ENCODE measurements around the gene BTBD6.

BTBD6 gene

DNA sequence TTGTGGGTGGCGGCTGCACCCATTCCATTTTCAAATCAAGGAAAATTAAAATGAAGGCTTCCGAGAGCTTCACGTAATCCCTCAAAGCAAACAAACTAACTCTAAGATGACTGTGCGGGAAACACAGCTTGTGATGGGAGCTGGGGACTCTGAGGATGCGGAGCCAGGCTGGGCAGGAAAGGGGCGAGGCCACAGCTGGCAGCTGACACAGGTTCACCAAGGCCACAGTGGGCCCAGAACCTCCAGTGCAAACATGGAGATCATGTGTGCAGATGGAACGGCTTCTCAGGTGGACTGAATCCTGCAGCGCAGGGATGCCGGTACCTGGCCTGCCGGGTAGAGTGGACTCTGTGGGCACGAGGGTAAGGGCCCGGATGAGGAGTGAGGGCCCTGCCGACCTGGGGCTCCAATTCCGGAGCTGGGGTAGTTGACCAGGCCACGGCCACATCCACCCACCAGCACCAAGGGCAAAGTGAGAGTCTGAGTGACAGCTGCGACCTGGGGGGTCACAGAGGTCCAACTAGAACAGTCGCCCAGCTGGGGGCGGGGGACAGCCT is 19.2 kb upstream of the BTBD6 start:
- DNase-seq (ENCODE audit: low read depth): no peak

GRCh38 chr14:105240811-105241576 is 7.3 kb upstream of the BTBD6 start:
- no peak for DNase-seq (ENCODE audit: low read depth)

GRCh38 chr14:105241641-105242040 is 6.7 kb upstream of the BTBD6 start:
- DNase-seq (ENCODE audit: low read depth): no peak

GRCh38 chr14:105244334-105244733 is 4.0 kb upstream of the BTBD6 start:
- no peak for DNase-seq (ENCODE audit: low read depth)

GRCh38 chr14:105247026-105247425 is 1.3 kb upstream of the BTBD6 start:
- no peak for DNase-seq (ENCODE audit: low read depth)

GRCh38 chr14:105247715-105248367 is 492 bp upstream of the BTBD6 start:
- DNase-seq (ENCODE audit: low read depth): no peak

DNA sequence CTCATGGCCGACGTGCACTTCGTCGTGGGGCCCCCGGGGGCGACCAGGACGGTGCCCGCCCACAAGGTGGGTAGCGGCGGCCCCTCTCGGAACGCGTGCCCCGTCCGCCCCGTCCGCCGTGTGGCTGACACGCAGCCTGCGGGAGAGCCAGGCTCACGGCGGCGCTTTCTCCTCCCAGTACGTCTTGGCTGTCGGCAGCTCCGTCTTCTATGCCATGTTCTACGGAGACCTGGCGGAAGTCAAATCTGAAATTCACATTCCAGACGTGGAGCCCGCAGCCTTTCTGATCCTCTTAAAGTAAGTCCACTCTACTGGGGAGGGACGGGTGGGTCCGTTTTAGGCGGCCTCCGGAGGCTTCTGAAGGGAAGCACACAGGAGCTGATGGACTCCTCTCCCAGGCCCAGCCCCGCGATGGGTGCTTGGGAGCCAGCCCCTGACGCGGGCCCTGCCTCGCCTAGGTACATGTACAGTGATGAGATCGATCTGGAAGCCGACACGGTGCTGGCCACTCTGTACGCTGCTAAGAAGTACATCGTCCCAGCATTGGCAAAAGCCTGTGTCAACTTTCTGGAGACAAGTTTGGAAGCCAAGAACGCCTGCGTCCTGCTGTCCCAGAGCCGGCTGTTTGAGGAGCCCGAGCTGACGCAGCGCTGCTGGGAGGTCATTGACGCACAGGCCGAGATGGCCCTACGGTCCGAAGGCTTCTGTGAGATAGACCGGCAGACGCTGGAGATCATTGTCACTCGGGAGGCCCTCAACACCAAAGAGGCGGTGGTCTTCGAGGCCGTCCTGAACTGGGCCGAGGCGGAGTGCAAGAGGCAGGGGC is 1.1 kb downstream of the BTBD6 start:
- DNase-seq (ENCODE audit: low read depth): no peak

DNA sequence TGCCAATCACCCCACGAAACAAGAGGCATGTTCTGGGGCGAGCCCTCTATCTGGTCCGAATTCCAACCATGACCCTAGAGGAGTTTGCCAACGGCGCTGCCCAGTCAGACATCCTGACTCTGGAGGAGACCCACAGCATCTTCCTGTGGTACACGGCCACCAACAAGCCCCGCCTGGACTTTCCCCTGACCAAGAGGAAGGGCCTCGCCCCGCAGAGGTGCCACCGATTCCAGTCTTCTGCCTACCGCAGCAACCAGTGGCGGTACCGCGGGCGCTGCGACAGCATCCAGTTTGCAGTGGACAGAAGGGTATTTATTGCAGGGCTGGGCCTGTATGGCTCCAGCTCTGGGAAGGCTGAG is 1.7 kb downstream of the BTBD6 start:
- DNase-seq (ENCODE audit: low read depth): no peak

- DNase-seq (ENCODE audit: low read depth): no peak
These were observed 2.7 kb downstream of the BTBD6 start for GRCh38 chr14:105250986-105251385.

DNA sequence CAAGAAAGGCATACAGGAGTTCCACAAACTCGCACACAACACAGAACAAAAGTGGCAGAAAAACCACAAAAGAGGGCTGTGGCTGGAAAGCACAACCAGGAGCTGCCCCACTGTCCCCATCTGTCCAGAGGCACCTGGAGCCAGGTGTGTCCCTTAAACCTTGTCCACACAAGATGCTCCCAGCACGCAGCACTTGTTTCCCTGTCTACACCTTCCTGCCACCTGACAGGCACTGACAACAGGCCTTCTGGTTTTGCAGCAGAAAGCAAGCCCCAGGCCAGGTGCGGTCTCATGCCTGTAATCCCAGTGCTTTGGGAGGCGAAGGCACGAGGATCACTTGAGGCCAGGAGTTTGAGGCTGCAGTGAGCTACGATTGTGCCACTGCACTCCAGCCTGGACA is 3.6 kb downstream of the BTBD6 start:
- DNase-seq (ENCODE audit: low read depth): no peak

GRCh38 chr14:105252552-105253328 is 4.4 kb downstream of the BTBD6 start:
- no peak for DNase-seq (ENCODE audit: low read depth)

DNA sequence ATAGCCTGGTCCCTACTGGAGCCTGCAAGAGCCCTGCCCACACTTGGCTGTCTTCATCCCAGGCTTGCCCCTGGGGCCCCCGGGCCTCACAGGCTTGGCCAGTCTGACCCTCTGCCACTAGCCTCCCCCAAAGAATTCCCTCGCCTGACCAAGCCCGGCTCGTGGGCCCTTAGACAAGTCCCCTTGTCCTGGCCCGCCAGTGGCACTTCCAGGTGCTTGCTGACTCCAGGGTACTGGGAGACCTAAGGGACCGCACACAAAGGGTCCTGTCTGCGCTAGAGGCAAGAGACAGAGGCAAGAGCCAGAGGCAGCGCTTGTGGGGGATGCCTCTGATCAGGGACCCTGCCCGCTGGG is 5.0 kb downstream of the BTBD6 start:
- no peak for DNase-seq (ENCODE audit: low read depth)

- no peak for DNase-seq (ENCODE audit: low read depth)
These were observed 6.7 kb downstream of the BTBD6 start for GRCh38 chr14:105255021-105255507.

DNA sequence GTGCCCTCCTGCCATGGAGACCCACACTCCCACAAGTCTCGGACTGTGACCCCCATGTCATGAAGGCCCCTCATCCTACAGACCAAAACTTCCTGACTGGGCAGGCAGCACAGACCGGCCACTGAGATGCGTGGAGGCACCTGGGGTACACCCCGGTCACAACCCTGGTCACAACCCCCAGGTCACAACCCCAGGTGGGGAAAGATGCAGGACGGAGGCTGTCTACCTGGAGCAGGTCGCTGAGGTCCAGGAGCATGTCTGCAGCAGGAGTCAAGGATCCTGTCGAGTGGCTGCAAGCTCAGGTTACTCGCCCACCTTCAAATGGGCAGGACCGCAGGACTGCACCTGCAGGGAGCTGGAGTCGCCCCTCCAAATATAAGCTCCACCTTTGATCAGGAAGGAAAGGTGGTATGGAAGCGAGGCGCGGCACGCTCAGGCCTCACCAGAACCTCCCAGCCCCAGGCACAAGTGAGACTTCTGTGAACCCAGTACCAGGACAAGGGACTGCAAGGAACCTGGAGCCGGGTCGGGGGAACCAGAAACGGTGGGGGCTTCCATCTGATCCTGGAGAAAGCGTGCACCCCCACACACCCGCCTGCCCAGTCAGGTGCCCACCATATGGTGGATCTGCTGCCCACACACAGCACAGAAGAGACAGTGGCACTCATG is 8.1 kb downstream of the BTBD6 start:
- DNase-seq (ENCODE audit: low read depth): no peak

DNA sequence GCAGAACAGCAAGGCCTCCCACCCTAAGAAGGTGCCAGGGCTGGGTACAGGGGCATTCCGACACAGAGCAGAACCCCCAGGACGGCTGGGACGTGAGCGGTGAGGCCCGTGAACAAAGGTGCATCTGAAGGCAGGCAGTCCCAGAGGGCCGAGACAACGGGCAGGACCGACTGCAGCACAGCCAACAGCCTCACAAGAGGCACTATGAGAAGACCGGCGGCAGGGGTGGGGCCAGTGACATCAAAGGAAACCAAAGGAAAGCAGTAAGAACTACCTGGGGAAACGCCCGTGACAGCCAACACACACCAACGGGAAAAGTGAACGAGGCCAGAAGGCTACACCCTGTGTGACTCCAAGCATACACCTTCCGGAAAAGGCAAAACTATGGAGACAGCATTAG is 9.1 kb downstream of the BTBD6 start:
- DNase-seq (ENCODE audit: low read depth): no peak

GRCh38 chr14:105258846-105259245 is 10.5 kb downstream of the BTBD6 start:
- DNase-seq (ENCODE audit: low read depth): no peak

GRCh38 chr14:105260959-105261358 is 12.6 kb downstream of the BTBD6 start:
- no peak for DNase-seq (ENCODE audit: low read depth)

- no peak for DNase-seq (ENCODE audit: low read depth)
These were observed 13.4 kb downstream of the BTBD6 start for GRCh38 chr14:105261781-105262180.

- no peak for DNase-seq (ENCODE audit: low read depth)
These were observed 19.7 kb downstream of the BTBD6 start for GRCh38 chr14:105267820-105268548.

DNA sequence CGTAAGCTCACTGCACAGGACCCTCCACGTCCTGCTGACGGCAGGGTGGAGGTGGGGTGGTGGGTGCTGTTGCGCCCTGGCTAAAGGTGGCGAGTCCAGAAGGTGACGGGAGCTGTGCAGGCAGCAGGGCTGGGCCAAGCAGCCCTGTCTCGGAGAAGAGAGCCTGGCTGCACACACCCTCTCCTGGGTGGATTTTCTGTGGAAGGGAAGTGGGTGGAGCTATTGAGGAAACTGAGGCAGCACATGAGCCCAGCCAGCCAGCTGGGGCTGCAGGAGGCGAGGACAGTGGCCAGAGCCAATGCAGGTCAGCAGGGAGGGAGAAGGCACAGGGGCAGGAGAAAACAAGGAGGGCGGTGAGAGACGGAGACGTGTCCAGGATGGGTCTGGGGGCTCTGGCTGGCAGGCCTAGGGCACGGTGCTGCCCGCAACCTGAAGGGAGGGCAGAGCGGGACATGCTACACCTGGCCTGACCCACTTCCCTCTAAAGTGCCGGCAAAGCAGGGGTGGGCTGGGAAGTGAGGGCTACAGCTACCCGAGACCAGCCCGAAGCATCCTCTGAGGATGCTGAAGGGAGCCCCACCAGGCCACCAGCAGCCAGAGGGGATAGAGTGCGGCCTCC is 20.5 kb downstream of the BTBD6 start:
- DNase-seq (ENCODE audit: low read depth): no peak

Measured in fibroblast of the conjunctiva (primary cell).